Loucy (cell line): ENCODE results near the gene IFT80.

Experiments used
- H2AFZ ChIP-seq: fragments of 200-600 bp; sonication (generic); 2 replicates; pipeline ENCODE4 v1.6.0; 2016; ENCODE audit warnings: antibody characterized with exemption, mild to moderate bottlenecking, low read length, moderate library complexity
- H3F3A ChIP-seq: fragments of 200-600 bp; 2 replicates; pipeline ENCODE4 v1.6.0; 2016; ENCODE audit warnings: antibody characterized with exemption, low read depth, mild to moderate bottlenecking
- H3K27me3 ChIP-seq: fragments of 200-600 bp; sonication (generic); 2 replicates; pipeline ENCODE4 v1.6.1; 2014; ENCODE audit warnings: low read length, mild to moderate bottlenecking; ENCODE audit not compliant: insufficient read depth, poor library complexity, severe bottlenecking
- H3K36me3 ChIP-seq: fragments of 200-600 bp; sonication (generic); 2 replicates; pipeline ENCODE4 v1.6.1; 2016; ENCODE audit warnings: low read length; ENCODE audit not compliant: insufficient read depth
- H3K4me1 ChIP-seq: fragments of 200-600 bp; sonication (generic); 2 replicates; pipeline ENCODE4 v1.5.1; 2014; ENCODE audit warnings: low read length, mild to moderate bottlenecking; ENCODE audit not compliant: insufficient read depth, poor library complexity, severe bottlenecking
- H3K4me2 ChIP-seq: fragments of 200-600 bp; sonication (generic); 2 replicates; pipeline ENCODE4 v1.6.0; 2014; ENCODE audit warnings: antibody characterized with exemption, low read length, low read depth, mild to moderate bottlenecking; ENCODE audit not compliant: poor library complexity, severe bottlenecking
- H3K4me3 ChIP-seq: fragments of 200-600 bp; sonication (generic); 2 replicates; pipeline ENCODE4 v1.5.1; 2014; ENCODE audit warnings: low read length, mild to moderate bottlenecking, mixed read lengths; ENCODE audit not compliant: poor library complexity, severe bottlenecking
- H3K79me2 ChIP-seq: fragments of 200-600 bp; sonication (generic); 2 replicates; pipeline ENCODE4 v1.6.1; 2014; ENCODE audit warnings: low read length; ENCODE audit not compliant: insufficient read depth
- H3K9ac ChIP-seq: fragments of 200-600 bp; sonication (generic); 2 replicates; pipeline ENCODE4 v1.6.0; 2014; ENCODE audit warnings: mild to moderate bottlenecking, low read depth, low read length, moderate library complexity; ENCODE audit not compliant: poor library complexity, severe bottlenecking
- H3K9me2 ChIP-seq: fragments of 200-600 bp; sonication (generic); replicated peaks from 2 replicates; pipeline ENCODE4 v1.6.1; 2016; ENCODE audit warnings: low read depth, low read length, mixed read lengths
- H3K9me3 ChIP-seq: fragments of 200-600 bp; sonication (generic); 2 replicates; pipeline ENCODE4 v1.6.1; 2014; ENCODE audit warnings: mild to moderate bottlenecking, antibody characterized with exemption, low read length, low read depth; ENCODE audit not compliant: insufficient read depth
- H4K20me1 ChIP-seq: fragments of 200-600 bp; sonication (generic); 2 replicates; pipeline ENCODE4 v1.6.0; 2014; ENCODE audit warnings: antibody characterized with exemption, low read length, mild to moderate bottlenecking; ENCODE audit not compliant: insufficient read depth, poor library complexity, severe bottlenecking
- CTCF ChIP-seq: fragments of 200-600 bp; sonication (generic); conservative IDR thresholded peaks from 2 replicates; pipeline ENCODE4 v1.5.1; 2014; ENCODE audit warnings: mild to moderate bottlenecking, antibody characterized with exemption, low read length
- EZH2phosphoT487 ChIP-seq: fragments of 200-600 bp; IDR thresholded peaks from 2 replicates; pipeline ENCODE4 v1.6.1; 2018; ENCODE audit warnings: antibody characterized with exemption, mild to moderate bottlenecking, moderate library complexity, borderline replicate concordance

The IFT80 gene

GRCh38 chr3:160221019-160221418 lies 178.0 kb downstream of the IFT80 start:
- no peak for TF ChIP-seq CTCF
- no peak for TF ChIP-seq EZH2phosphoT487
- Histone ChIP-seq H3K4me1 (no peaks in the 10 kb centered on the region), H3K36me3 (no peaks in the 10 kb centered on the region), H3K4me3 (no peak overlapping the region), H3K9me2 (no peaks in the 10 kb centered on the region), H3F3A (no peaks in the 10 kb centered on the region), H3K9me3 (no peaks in the 10 kb centered on the region), H3K27me3 (no peaks in the 10 kb centered on the region), H3K4me2 (no peak overlapping the region), H2AFZ (no peak overlapping the region), H3K79me2 (no peaks in the 10 kb centered on the region), H4K20me1 (no peaks in the 10 kb centered on the region), H3K9ac (no peak overlapping the region)

GRCh38 chr3:160220038-160220437 lies 179.0 kb downstream of the IFT80 start:
- Histone ChIP-seq H3K9ac (no peak overlapping the region), H3K27me3 (no peaks in the 10 kb centered on the region), H3K79me2 (no peaks in the 10 kb centered on the region), H3K4me3 (no peak overlapping the region), H3K9me3 (no peaks in the 10 kb centered on the region), H3K9me2 (no peaks in the 10 kb centered on the region), H3K4me2 (no peak overlapping the region), H3K4me1 (no peaks in the 10 kb centered on the region), H2AFZ (no peak overlapping the region), H3K36me3 (no peaks in the 10 kb centered on the region), H4K20me1 (no peaks in the 10 kb centered on the region), H3F3A (no peaks in the 10 kb centered on the region)
- TF ChIP-seq CTCF (no peak), EZH2phosphoT487 (no peak)

GRCh38 chr3:160218136-160218535 lies 180.9 kb downstream of the IFT80 start:
- no peak overlapping the region for H2AFZ ChIP-seq
- no peaks in the 10 kb centered on the region for H4K20me1 ChIP-seq
- no peaks in the 10 kb centered on the region for H3K9me3 ChIP-seq
- H3K36me3 ChIP-seq = no peaks in the 10 kb centered on the region
- no peaks in the 10 kb centered on the region for H3K27me3 ChIP-seq
- TF ChIP-seq CTCF = no peak
- TF ChIP-seq EZH2phosphoT487 = no peak
- H3K4me1 ChIP-seq = no peaks in the 10 kb centered on the region
- no peaks in the 10 kb centered on the region for H3F3A ChIP-seq
- H3K4me3 ChIP-seq = no peak overlapping the region
- no peaks in the 10 kb centered on the region for H3K79me2 ChIP-seq
- H3K4me2 ChIP-seq = no peak overlapping the region
- no peaks in the 10 kb centered on the region for H3K9me2 ChIP-seq
- H3K9ac ChIP-seq = no peak overlapping the region
